Measurements from ENCODE around the gene GNAS-AS1. TPM values are rescaled to one million over a fixed set of nuclear protein-coding genes. Genes with fewer than 3 reads are reported as not detected.

GNAS-AS1 gene
- total RNA-seq, 1 donor from 2014 or later: 0.35 TPM

- DNase-seq (ENCODE audit: low spot score) (no peak), ATAC-seq (no peak)
These were observed 63.3 kb downstream of the GNAS-AS1 start for GRCh38 chr20:58787211-58788005.

- ATAC-seq (no peak), DNase-seq (ENCODE audit: low spot score) (no peak)
These were observed 66.2 kb downstream of the GNAS-AS1 start for GRCh38 chr20:58784321-58785074.

GRCh38 chr20:58783511-58784011 is 67.1 kb downstream of the GNAS-AS1 start:
- DNase-seq (ENCODE audit: low spot score) (no peak), ATAC-seq (no peak)

GRCh38 chr20:58781138-58781537 is 69.6 kb downstream of the GNAS-AS1 start:
- DNase-seq (ENCODE audit: low spot score): no peak
- no peak for ATAC-seq

GRCh38 chr20:58778760-58779159 is 71.9 kb downstream of the GNAS-AS1 start:
- ATAC-seq: no peak
- no peak for DNase-seq (ENCODE audit: low spot score)

GRCh38 chr20:58777657-58778056 is 73.0 kb downstream of the GNAS-AS1 start:
- no peak for DNase-seq (ENCODE audit: low spot score)

GRCh38 chr20:58776109-58776508 is 74.6 kb downstream of the GNAS-AS1 start:
- DNase-seq (ENCODE audit: low spot score): no peak

More at GRCh38 chr20:58777657-58778056, 73.0 kb downstream of the GNAS-AS1 start:
- ATAC-seq: no peak

GRCh38 chr20:58775371-58775770 is 75.3 kb downstream of the GNAS-AS1 start:
- DNase-seq (ENCODE audit: low spot score) (no peak), ATAC-seq (no peak)

More at GRCh38 chr20:58776109-58776508, 74.6 kb downstream of the GNAS-AS1 start:
- no peak for ATAC-seq

GRCh38 chr20:58774667-58775263 is 75.9 kb downstream of the GNAS-AS1 start:
- DNase-seq (ENCODE audit: low spot score): no peak
- ATAC-seq: no peak

- DNase-seq (ENCODE audit: low spot score): no peak
- no peak for ATAC-seq
These were observed 76.5 kb downstream of the GNAS-AS1 start for GRCh38 chr20:58774214-58774613.

GRCh38 chr20:58772786-58773185 is 77.9 kb downstream of the GNAS-AS1 start:
- ATAC-seq: no peak
- no peak for DNase-seq (ENCODE audit: low spot score)

Other genes with a start within 250 kb of the GNAS-AS1 start
- gene STX16, start 199.6 kb downstream of the GNAS-AS1 start, total RNA-seq: 25.7 TPM
- gene NPEPL1, start 158.1 kb downstream of the GNAS-AS1 start, total RNA-seq: 12.8 TPM
- gene GNAS, start 1.8 kb upstream of the GNAS-AS1 start, total RNA-seq: 305 TPM
- gene NELFCD, start 130.4 kb upstream of the GNAS-AS1 start, total RNA-seq: 34.8 TPM
- 248 TPM for gene CTSZ, start 156.4 kb upstream of the GNAS-AS1 start, total RNA-seq
- 0.25 TPM for gene TUBB1, start 168.5 kb upstream of the GNAS-AS1 start, total RNA-seq
- gene ATP5F1E, start 181.4 kb upstream of the GNAS-AS1 start, total RNA-seq: 33.3 TPM
- gene PRELID3B, start 191.9 kb upstream of the GNAS-AS1 start, total RNA-seq: 16.4 TPM